ENCODE results near the gene PWP2.
"Not testable (repeated sequence)": the region's sequence is repeated elsewhere in the genome, so short reads cannot be mapped to it uniquely, and the experiment has no call there.

PWP2 gene

DNA sequence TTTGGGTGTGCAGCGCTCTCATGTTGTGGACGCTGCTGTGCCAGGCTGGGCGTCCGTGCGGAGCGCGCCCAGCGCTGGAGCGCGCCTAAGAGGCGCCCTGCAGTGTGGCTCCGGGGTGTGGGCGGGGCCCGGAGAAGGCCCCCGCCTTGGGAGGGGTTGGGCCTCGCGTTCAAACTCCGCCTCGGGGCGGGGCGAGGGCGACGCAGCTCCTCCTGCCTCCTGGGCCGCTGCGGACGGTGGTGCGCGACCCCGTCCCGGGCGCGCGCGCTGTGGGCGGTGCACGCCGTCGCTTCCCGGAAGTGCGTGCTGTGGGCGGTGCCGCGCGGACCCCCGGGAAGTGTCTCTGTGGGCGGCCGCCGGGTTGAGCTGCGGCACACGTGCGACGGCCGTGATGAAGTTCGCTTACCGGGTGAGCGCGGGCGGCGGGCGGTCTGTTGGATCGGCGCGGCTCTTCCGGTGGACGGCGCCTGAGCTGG lies at the start of gene PWP2:
PWP2 (plus strand) TSS at position 374 of the 476 bp plus-strand sequence; CDS start at position 392, 18 bp downstream.
- not testable (repeated sequence) for DNase-seq (ENCODE audit: low spot score)

DNA sequence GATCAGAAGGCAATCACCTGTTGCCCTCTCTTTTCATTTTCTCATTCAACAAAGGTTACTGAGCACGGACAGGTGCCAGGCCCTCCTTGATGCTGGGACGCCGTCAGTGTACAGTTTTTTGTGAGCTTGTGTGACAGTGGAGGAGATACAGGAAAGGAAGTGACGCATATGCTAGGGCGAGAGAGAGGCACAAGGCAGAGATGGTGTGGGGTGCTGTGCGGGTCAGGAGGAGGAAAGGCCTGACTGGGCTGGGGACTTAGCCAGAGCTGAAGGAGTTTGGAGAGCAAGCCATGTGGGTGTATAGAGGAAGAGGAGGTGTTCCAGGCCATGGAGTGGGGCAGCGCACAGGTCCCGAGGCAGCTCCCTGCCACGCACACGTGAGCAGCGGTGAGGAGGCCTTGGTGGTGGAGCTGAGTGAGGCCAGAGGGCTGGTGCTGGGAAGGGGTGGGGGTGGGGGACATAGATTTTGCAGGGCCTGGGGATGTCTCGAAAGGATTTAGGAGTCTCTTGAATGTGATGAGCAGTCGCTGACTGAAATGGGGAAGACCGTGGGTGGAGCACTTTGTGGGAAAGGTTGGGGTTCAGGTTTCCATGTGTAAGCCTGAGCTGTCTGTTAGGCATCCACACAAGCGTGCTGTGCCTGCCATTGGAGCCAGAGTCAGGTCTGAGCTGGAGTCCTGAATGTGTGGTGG lies 49.1 kb upstream of the PWP2 start:
- DNase-seq (ENCODE audit: low spot score), result no peak

DNA sequence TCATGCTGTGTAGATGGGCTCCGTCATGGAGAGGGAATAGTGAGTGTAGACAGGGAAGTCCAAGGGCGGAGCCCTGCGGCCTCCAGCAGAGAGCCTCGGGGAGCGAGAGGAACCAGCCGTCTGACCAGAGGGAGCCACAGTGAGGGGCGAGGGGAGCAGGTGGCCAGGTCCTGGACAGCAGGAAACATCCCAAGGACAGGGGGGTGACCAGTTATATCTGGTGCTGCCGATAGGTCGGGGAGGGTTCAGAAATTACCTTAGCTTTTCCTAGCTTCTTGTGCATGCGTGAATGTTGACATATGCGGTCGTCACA lies 48.6 kb upstream of the PWP2 start:
- DNase-seq (ENCODE audit: low spot score), result no peak

DNA sequence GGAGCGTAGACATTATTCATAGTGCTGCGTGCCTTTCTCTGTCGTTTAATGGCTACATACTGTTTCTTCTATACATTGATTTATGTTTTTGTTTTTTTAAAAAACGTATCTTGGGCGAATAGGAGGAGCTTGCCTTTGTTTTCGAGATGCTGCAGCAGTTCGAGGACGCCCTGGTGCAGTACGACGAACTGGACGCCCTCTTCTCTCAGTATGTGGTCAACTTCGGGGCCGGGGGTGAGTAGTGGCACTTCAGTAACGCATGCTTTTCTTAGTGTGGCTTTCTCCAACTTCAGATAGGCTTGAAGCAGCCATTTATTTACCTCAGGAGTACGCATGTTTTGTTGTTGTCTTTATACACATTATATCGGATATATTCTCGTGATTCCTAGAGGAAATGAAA lies 48.2 kb upstream of the PWP2 start:
- DNase-seq (ENCODE audit: low spot score), result no peak

DNA sequence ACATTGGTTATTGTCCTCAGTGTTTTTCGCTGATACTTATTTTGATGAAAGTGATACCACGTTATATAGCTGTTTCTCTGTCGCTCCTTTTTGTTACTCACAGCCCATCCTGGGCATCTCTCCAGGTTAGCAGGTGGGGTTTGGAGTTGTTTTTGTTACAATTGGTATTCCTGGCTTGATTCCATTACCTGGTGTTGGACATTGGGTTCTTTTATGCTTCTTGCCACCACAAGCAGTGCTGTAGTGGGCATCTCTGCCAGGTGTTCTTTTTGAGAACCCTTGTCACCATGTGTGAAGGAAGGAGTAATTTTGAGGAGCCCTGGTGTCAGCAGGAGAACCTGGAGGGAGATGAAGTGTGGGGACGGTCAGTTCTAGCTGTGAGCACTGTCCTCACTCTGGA lies 47.5 kb upstream of the PWP2 start:
- no peak for DNase-seq (ENCODE audit: low spot score)

DNA sequence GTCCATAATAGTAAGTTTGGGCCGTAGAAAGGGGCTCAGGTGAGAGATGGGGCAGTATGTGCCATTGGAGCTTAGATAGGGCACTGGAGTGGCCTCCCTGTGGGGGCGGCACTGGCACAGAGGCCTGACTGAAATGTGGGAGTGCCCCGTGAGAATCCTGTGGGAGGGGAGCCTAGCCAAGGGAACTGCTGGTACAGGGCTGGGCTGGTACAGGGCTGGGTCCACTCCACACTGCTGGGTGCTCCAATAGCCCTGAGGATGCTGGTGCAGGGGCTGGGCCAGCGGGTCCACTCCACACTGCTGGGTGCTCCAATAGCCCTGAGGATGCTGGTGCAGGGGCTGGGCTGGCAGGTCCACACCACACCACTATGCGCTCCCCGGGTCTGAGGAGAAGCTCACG lies 44.8 kb upstream of the PWP2 start:
- DNase-seq (ENCODE audit: low spot score), result no peak

DNA sequence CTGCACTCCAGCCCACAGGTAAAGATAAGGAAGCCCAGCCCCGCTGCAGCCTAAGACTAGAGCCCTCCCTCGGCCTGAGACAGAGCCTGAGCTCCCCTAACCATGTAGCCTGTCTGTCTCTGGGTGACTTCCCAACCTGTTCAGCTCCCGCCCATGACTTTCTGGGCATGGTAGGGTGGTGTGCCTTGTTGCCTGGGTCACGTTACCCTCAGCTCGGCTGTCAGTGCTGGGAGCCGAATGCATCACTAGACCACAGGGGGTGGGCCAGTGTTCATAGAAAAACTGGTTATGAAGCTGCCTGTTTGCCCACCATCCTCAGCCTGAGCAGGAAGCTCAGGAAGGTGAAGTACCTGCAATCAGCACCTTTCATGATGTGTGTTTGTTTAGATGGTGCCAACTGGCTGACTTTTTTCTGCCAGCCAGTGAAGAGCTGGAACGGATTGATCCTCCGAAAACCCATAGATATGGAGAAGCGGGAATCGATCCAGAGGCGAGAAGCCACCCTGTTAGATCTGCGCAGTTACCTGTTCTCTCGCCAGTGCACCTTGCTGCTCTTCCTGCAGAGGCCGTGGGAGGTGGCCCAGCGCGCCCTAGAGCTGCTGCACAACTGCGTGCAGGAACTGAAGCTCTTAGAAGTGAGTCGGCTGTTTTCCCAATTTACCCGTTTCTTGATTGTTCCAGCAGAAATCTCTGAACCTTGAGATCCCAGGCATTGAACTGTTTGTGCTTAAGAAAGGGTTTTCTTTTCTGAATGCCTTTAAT lies 43.9 kb upstream of the PWP2 start:
- no peak for DNase-seq (ENCODE audit: low spot score)

DNA sequence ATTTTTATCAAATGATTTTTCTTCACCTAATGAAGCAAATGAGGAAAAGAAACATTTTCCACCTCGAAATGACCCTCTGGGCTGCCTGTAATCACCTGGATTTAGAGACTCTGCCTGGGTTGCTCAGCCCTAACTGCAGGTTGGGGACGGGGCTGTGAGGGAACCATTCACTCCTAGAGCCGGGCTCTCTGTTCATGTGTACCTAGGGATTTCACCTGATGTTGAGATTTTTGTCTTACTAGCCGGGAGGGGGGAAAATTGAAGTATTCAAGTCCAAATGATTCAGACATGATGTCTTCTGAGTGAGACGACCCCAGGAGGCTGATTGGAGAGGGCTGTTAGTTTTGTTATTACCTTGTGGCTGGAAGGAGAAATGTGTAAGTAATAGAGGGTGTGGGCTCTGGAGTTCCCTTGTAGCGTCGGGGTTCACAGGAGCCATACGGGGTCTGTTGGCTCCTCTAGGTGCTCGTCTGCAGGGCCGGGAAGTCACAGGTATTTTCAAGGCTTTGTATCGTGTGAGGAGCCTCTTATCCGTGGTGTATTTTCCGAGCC lies 42.3 kb upstream of the PWP2 start:
- no peak for DNase-seq (ENCODE audit: low spot score)

DNA sequence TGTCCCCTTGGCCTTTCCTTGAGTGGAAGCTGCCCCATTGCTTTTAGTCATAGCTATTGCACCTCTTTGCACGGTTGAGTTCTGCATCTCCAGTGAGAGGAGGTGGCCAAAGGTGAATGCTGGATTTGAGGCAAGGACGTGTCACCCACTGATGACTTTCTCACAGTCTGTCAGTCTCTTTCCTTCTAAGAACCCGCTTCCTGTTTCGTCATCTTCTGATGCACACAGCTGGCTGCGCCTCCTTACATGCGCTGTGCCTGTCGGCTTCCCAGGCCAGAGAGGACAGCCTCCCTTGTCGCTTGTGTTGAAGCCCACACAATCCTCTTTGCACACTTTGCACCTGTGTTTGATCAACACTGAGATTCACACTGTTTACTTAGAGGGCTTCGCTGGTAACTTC lies 41.8 kb upstream of the PWP2 start:
- no peak for DNase-seq (ENCODE audit: low spot score)

DNA sequence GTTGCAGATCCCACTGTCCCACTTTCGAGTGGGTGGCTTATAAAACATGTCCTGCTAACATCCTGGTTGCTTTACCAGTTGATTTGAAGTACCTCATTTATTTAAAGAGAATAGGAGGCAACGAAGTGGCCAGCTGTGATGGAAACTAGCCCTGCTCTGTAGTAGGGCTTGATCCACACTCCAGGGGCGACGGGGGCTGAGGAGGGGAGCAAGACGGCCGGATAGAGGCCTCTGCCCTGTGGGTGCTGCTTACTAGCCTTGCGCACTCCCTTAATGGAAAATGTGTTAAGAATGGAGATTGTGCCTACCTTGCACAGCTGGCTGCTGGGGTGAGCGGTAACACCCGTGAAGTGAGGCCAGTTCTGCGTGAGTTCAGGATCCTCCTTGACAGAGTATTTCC lies 41.1 kb upstream of the PWP2 start:
- no peak for DNase-seq (ENCODE audit: low spot score)

DNA sequence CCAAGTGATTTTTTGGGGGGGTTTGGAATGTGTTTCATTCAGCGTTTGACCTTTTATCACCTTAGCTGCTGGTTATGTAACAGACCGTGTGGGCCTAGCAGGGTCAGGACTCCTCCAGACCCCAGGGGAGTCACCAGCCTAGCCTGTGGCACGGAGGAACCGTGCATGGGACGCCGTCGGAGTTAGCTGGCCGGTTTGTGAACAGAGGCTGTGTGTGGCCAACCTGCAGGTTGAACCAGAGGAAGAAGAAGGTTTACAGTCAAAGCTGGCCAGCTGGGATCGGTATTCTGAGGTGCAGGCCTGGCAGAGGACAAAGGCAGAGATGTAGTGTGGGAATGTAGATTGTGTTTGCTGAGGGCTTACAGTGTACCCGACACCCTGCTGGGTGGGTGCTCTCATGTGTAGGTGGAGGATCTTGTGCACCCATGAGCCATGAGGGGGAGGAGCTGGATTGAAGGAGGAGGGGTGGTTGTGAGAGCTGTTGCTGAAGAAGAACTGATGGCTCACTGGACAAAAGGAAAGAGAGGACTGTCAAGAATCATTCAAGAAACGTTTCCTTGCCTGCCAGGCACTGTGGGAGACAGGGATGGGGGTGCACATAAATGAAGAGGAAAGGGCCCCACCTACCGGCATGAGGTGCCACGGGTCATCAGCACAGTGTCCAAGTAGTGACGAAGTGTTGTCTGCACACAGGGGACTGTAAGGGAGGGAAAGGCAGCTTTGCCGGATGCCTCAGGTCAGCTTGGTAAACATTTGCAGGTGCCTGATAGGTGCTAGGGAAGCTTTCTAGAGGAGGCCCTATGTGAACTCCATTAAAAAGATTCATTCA lies 40.0 kb upstream of the PWP2 start:
- no peak for DNase-seq (ENCODE audit: low spot score)

DNA sequence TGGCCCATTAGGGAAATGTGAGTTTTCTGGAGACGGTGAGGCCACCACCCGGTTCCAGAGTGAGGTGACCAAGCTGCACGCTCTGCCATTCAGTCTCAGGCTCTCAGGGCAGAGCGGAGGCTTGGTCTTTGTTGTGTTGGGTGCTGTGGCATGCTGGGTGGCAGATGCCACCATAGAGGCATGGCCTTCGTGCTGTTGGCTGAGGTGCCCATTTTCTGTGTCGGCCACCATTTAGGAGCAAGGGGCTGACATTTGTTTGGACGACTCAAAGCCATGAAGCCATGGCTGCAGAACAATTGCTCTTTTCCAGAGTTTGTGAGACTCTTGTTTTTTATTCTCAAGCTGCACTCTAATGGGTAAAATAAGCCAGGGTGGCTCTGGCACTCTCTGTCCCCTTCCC lies 36.8 kb upstream of the PWP2 start:
- no peak for DNase-seq (ENCODE audit: low spot score)

DNA sequence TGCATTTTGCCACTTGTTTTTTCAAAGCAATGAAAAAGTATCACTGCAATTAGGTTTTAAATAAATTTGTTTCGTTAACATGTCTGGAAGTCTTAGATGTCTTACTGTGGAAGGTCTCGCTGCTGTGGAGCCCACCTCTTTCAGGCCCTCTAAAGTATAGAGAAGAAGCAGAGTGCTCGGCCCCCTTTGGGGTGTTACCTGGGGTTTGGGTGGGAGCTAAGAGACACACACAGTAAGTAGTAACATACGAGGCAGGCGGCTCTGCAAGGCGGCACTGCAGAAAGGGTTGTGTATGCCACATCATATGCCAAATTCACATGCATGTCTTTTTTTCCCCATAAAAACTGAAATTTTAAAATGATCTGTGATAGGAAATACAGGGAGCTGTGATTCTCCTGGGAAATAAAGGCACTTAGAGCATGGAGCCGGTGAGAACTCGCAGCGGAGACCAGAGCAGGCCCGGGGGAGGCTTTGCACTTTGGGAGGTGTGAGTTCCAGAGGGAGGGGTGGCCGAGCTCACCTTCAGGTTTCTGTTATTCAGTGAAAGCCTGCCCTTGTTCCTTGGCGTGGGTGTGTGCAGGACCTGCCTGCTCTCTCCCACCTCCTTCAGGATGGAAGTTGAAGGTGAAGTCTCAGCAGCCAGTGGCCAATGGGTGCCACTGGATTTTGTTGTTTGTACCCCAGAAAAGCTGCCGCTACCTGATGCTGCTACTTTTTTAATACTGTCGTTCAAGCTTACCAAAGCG lies 35.7 kb upstream of the PWP2 start:
- no peak for DNase-seq (ENCODE audit: low spot score)

DNA sequence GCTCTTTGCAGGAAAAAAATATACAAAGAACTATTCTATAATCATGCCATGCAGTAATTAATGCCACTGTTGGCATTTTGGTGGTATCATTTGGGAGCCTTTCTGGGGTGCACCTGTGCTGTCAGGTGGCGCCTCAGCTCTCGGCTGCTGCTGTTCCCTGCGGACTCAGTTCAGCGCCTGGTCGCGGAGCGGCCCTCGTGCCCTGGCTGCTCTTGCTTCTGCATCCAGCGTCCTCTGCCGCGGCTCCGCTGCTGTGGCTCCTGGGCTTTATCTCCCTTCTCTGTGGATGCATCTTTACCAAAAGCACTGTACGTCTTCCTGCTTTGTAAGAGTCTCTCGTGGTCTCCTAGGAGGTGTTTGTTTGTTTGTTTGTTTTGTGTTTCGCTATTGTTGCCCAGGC lies 35.1 kb upstream of the PWP2 start:
- no peak for DNase-seq (ENCODE audit: low spot score)

DNA sequence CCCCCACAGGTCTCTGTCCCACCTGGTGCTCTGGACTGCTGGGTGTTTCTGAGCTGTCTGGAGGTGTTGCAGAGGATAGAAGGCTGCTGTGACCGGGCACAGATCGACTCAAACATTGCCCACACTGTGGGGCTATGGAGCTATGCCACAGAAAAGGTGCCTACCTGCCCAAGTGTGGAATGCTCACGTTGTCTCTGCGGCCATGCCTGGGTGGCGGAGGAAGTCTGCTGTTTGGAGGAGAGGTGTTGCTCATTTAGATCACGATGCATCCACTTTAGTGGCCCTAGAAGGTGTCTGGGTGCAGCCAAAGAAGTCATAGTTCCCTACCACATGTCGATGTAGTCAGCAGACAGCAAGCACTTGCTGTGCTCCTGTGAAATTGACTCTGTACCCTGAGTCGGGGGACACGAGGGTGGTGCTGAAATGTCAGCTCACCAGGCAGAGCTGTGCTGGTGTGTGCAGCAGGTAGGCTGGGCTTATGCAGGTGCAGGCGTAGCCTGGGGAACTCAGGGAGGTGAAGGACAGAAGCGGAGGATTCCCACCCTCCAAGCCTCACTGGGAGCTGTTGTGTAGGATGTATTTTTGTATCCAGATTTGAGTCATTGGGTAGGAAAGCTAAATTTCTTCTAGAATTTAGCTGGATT lies 32.8 kb upstream of the PWP2 start:
- DNase-seq (ENCODE audit: low spot score), result no peak

DNA sequence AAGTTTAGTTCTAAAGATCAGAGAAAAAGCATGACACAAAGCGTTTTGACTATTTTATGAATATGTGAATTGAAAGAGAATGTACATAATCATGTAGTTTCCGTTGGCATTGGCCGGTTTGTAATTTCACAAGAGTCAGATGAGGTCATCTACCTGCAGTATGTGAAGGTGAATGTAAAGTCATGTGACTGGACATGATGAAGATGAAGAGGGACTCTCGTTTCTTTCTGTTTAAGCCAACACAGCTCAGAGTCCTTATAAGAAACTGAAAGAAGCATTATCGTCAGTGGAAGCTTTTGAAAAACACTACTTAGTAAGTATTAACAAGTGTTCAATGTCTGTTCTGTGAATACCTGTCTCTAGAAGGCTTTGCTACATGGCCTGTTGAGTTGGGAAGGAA lies 30.9 kb upstream of the PWP2 start:
- no peak for DNase-seq (ENCODE audit: low spot score)

DNA sequence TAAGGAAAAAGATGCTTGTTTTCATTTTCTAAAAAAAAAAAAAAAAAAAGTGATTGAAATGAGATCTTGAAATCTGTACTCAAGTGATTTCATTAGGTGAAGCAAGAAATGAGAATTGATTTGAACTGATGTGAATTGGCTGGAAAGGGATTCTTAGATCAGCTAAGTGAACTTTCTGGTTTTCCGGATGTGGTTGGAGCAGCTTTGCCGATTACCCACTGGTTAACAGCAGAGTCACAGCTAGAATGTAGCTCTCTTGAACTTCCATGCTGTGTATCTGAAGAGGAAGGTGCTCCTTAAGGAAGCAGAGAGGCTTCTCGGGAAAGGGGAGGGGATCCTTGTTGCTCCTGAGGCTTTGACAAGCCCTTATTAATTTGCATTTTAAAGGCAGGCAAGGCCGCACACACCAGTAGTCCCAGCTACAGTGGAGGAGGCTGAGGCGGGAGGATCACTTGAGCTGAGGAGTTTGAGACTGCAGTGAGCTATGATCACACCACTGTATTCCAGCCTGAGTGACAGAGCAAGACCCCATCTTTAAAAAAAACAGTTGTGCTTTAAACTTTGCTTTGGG lies 28.7 kb upstream of the PWP2 start:
- no peak for DNase-seq (ENCODE audit: low spot score)

DNA sequence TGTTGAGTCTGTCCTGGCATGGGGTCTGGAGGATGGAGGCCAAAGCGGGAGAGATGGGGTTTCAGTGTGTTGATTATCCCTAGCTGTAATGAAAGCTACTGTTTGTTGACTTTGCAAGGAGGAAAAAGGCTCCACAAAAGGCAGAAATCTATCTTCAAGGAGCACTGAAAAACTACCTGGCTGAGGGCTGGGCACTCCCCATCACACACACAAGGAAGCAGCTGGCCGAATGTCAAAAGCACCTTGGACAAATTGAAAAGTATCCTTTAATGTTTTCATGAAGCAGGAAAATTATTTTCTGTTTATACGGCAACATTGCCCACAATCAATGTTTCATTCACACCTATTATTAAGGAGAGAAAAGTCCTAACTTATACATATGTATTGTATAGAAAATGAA lies 27.8 kb upstream of the PWP2 start:
- no peak for DNase-seq (ENCODE audit: low spot score)

DNA sequence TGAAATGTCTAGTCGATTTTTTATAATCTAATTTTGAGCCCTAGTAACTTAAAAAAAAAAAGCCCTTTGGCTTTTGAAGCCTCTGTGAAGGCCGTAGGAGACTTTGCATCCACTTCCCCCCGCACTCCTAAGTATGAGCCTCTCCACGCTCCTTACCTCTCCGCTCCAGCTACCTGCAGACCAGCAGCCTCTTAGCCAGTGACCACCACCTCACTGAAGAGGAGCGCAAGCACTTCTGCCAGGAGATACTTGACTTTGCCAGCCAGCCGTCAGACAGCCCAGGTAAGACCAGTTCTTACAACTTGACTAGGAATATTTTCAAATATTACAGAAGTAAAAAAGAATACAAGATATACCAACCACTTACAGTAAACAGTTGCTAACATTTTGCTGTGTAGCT lies 27.4 kb upstream of the PWP2 start:
- no peak for DNase-seq (ENCODE audit: low spot score)

DNA sequence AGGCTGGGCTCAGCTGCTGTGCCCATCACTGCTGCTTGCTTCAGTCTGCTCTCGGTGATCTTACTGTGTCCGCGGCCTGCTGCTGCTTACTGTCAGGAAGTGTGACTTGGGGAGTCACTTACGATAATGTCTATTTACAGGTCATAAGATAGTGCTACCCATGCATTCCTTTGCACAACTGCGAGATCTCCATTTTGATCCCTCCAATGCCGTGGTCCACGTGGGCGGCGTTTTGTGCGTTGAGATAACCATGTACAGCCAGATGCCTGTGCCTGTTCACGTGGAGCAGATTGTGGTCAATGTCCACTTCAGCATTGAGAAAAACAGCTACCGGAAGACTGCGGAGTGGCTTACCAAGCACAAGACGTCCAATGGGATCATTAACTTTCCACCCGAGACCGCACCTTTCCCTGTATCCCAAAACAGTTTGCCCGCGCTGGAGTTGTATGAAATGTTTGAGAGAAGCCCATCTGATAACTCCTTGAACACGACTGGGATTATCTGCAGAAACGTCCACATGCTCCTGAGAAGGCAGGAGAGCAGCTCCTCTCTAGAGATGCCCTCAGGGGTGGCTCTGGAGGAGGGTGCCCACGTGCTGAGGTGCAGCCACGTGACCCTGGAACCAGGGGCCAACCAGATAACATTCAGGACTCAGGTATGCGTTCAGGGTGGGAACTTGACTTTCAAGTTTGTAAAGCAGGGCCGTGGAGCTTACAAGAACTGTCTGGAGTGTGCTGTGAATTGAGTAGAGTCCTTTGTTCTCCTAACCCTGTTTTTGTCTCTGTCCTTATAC lies 24.4 kb upstream of the PWP2 start:
- no peak for DNase-seq (ENCODE audit: low spot score)

All from AG08396 (cell line).